CMK (cell line): ENCODE data around the gene CTAGE1.
A peak's percentile ranks its signal among the peaks of the same experiment; 100 is the strongest.

Experiments
- DNase-seq: peaks from one replicate; pipeline ENCODE4 v3.0.0-alpha.2; 2010; ENCODE audit warnings: low read depth

CTAGE1 gene

DNA sequence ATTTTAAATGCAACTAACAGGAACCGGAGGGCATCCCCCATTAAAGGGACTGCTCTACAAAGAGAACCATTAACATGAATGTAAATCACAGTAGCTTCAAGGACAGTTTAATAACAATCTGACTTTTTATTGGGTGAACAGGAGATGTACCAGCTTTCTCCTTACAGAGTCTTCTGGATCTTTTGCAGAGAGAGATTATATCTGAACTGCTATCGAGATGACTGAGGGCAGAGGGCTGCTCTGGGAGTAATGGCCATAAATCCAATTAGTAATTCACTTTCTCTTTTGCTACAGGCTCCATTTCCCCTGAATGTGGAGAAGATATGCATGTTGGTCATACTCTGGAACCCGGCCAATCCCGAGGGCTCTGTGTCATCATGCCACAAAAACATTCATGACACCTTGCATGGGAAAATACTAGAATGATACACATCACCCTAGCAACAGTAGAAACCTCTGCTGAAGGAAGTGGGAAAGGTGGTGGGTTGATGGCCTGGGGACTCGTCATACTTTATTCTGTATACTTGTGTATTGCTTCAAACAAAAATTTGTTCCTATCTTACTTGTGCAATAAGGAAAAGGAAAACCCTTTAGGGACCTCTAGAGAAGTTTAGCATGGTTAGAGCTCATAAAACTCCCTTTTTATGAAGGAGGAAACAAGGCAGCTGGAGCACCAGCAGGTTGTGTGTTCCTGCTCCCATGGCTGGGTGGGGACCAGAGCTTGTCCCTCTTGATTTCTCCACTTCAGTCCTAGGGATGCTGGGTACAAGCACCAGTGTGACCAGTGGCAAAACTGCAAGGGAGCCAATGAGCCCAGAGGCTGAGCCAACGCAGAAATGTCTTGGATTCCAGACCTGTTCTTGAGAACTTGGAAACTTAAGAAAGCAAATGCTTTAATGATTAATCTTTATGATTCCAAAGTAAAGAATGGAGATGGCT, 26.0 kb downstream of the CTAGE1 start:
- no peak for DNase-seq

DNA sequence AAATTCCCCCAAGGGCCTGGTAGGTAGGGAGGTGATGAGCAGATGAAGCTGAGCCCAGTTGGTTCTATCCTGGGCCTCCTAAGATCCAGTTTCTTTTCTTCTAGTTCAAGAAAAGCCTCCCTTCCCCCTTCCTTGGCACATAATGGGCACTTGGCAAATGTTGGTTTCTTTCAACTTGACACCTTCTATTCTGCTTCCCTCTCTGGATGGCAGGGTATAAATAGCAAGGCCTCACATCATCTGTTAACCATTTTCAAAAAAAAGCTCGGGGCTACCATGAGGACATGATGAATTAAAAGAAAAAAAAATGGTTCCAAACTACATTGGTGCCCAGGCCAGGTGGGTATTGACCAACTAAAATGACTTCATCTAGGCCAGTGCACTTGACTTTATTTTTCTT, 29.9 kb downstream of the CTAGE1 start:
- no peak for DNase-seq

DNA sequence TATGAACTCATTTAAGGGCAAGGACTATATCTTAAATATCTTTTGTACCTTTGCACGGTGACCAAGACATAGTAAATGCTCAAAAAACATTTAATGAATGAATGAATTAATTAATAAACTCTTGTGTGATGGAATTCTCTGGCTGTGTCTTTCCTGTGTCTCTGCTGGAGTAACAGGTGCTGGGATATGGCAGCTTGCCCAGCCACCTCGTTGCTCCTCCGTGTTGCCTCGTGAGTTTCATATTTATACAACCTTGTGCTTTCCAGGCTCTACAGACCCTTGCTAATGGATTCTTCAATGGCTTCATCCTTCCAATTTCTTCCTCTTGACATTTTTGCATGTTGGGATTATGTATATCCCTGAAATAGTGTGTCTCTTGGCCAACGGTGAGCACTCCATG, 30.4 kb downstream of the CTAGE1 start:
- DNase-seq: no peak

DNA sequence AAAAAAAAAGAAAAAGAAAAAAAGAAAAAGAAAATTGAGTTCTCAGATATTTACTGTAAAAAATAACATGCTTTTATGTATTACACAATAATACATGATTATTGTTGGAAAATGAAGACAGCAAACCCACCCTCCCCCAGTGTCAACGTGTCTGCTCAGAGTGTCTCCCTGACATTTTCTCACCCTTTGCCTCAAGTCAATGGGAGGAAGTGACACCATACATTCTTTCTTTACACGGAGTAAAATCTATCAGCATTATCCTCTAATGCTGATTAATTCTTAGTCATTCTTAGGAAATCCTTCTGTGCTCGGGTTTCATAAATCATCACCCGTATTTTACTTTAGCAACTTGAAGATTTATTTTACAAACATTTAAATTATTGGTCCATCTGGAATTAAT, 32.0 kb downstream of the CTAGE1 start:
- no peak for DNase-seq

DNA sequence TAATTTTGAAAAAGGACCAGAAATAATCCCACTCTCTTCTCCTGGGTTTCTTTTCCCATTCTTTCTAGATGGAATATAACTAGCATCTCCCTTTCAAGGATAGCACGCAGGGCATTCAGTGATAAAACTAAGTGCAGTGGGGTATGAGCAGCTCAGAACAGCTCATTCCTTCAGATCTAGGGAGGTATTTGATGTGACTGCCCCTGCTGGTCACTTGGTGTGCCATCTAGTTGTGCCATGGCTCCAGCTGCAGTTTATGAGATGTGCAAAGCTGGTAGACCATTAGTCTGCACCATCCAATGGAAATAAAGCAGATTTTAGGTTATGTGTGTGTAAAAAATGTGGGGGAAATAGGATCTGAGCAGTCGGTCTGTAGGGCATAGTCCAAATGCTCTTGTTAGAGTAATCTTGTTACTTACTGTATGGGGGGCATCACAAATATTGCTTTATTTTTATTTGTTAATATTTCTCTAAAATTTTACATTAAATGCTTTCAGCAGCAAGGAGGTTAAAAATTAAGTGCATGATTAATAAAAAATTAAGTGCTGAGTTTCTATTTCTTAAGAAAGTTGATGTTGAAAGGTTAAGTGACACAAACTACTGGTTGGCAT, 38.9 kb downstream of the CTAGE1 start:
- DNase-seq: peak; percentile 5

GRCh38 chr18:22377769-22378168, 39.9 kb downstream of the CTAGE1 start:
- no peak for DNase-seq

DNA sequence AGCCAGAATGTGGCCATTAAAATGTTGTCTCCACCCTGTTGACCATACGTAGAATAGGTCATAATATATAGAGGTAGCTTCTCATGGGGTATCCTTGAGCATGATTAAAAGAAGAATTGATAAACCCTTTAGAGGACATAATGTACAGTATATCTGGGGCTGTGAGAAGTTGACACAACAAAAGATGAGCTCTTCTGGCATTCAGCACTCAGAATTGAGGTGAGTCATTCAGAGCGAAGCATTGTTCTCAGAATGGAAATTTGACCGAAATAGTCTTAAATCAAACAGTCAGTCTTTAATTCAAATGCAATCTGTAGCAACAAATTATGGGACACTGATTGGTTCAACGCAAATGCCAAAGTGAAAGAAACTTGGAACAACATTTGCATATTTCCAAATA, 47.3 kb downstream of the CTAGE1 start:
- DNase-seq: no peak

GRCh38 chr18:22368021-22368420, 49.7 kb downstream of the CTAGE1 start:
- DNase-seq: no peak

DNA sequence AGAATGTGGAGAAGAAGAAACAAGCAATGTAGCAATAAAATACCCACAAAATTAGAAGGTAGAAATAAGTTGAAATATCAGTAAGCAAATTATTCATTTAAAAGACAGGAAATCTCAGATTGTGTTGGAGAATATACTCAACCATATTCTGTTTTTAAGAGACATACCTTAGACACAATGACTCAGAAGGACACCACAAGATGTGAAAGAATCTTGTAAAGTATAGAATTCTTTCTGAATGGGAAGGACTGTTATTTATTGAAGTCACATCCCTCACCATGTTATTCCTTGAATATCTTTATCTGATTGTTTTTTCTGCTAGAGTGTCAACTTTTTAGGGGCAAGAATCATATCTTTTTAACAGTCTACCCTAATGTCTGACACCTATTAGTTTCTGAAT, 50.4 kb downstream of the CTAGE1 start:
- DNase-seq: no peak

DNA sequence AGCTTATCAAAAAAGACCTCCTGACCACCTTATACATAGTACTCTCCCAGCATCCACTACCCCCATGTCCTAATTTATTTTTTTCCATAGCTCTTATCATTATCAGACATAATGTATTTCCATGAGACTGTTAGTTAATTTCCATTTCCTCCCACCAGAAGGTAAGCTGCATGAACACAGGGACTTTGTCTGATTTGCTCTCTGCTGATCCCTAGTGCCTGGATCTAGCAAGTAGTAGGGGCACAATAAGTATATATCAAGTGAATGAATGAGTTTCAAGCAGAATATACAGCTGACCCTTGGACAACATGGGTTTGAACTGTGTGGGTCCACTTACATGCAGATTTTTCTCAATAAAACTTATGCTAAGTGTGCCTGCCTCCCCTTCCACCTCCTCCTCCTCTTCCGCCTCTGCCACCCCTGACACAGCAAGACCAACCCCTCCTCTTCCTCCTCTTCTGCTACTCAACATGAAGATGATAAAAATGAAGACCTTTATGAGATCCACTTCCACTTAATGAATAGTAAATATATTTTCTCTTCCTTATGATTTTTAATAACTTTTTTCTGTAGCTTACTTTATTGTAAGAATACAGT, 53.8 kb downstream of the CTAGE1 start:
- no peak for DNase-seq
